Nucleus accumbens (tissue), 56 donors: ENCODE results near the gene NUPR2.
"Not testable (repeated sequence)": the region's sequence is repeated elsewhere in the genome, so short reads cannot be mapped to it uniquely, and the experiment has no call there.

Source experiments
- DNase-seq, 56 donors: peaks; one replicate each; lab custom pipeline; 2025; lab: John Stamatoyannopoulos, UW

The NUPR2 gene

GRCh38 chr7:56115852-56116538 lies at the start of gene NUPR2:
TSS of gene NUPR2 (minus strand) at chr7:56116417. CDS start at chr7:56116314, 103 bp downstream.
- DNase-seq, result peak in 7 of 56 donors; percentile 5 to 34 (median 12)

- DNase-seq, result no peak
These were observed 41.1 kb upstream of the NUPR2 start for GRCh38 chr7:56157238-56157790.

DNA sequence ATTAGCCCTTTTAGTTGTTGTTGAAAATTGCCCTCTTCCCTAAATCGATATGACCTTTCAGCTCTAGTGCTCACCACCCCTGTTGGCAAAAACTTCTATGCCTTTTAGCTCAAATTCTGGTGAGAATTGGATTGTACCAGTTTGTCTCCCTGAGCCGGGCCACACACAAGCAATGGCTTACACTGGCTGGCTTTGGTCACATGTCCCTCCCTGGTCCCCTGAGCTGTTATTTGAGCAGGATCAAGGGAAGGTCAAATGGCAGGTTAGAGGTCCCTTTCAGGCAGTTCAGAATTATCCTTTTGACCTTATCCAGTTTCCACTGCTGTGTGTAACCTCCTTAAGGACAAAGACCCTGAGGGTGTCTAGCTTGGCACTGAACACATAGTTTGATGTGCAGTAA lies 14.8 kb upstream of the NUPR2 start:
- DNase-seq, result not testable (repeated sequence)

- DNase-seq, result no peak
These were observed 11.2 kb upstream of the NUPR2 start for GRCh38 chr7:56127241-56127975.

DNA sequence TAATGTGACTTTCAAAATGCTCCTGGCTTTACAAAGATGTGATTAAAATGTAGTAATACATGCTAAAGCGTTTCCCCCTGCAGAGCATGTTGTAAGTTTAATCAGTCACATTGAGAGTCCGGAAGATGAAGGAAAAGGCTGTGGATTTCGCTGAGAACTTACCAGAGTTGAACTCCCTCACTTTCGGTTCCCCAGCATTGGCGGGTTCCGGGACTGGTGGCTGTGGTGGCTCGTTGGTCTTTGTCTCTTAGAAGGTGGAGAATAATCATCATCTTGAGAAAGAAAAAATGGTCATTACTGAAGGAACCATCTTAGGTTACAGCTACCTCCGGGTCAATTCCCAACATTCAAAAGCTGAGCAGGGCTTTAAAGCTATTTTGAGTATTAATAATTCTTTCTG lies 9.6 kb upstream of the NUPR2 start:
- DNase-seq, result no peak

GRCh38 chr7:56124981-56125380 lies 8.8 kb upstream of the NUPR2 start:
- DNase-seq, result no peak

- peak in 9 of 56 donors; percentile 4 to 46 (median 18) for DNase-seq
These were observed 5.2 kb upstream of the NUPR2 start for GRCh38 chr7:56121440-56121839.

DNA sequence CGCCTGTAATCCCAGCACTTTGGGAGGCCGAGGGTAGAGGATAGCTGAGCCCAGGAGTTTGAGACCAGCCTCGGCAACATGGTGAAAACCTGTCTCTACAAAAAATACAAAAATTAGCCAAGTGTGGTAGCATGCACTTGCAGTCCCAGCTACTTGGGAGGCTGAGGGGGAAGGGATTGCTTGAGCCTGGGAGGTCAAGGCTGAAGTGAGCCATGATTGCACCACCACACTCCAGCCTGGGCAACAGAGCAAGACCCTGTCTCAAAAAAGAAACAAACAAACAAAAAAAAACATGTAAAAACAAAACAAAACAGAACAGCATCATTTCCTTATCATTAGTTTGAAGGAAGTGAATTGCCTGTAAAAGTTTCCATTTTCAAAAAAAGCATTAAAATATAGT lies 4.0 kb downstream of the NUPR2 start:
- not testable (repeated sequence) for DNase-seq

GRCh38 chr7:56110611-56111010 lies 5.6 kb downstream of the NUPR2 start:
- no peak for DNase-seq

- DNase-seq, result no peak
These were observed 8.3 kb downstream of the NUPR2 start for GRCh38 chr7:56107954-56108258.

- peak; percentile 62 to 99 (median 95) for DNase-seq
These were observed 9.8 kb downstream of the NUPR2 start, which contains the start of gene CHCHD2 for GRCh38 chr7:56106108-56107073. TSS of gene CHCHD2 (minus strand) at chr7:56106476. CDS start at chr7:56106413, 63 bp downstream.

- DNase-seq, result no peak
These were observed 10.7 kb downstream of the NUPR2 start for GRCh38 chr7:56105508-56105907.

DNA sequence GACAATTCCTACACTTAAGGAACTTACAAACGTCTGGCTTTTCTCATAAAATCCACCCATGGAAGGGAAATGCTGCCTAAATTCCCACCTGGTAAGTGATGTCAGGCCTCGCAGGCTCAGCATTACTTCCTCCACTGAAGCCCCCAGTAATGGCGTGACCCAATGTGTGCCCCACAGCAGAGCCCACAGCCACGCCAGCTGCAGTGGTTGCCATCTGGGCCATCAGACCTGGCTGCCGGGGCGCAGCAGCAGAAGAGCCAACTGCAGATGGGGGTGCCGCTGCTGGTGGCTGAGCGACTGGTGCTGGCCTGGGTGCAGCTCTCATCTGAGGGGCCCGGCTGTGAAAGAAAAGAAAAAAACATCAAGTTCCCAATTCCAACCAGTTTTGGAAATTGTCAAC lies 12.1 kb downstream of the NUPR2 start:
- DNase-seq, result not testable (repeated sequence)

DNA sequence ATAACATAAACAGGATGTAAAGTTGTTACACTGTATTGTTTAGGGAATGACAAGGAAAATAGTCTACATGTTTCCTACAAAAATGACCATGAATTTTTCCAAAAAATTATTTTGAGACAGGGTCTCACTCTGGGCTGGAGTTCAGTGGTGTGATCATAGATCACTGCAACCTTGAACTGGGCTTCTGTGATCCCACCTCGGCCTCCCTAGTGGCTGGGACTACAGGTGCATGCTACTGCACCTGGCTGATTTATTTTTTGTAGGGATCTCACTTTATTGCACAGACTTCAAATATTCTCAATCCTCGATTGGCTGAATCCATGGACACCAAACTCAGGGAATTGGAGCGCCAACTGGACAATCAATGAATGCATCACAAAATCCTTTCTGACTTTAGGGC lies 16.6 kb downstream of the NUPR2 start:
- no peak for DNase-seq

- DNase-seq, result not testable (repeated sequence)
These were observed 17.8 kb downstream of the NUPR2 start for GRCh38 chr7:56098187-56099008.

GRCh38 chr7:56097700-56098099 lies 18.5 kb downstream of the NUPR2 start:
- DNase-seq, result no peak

GRCh38 chr7:56092789-56093531 lies 23.3 kb downstream of the NUPR2 start, which contains the start of gene PHKG1:
TSS of gene PHKG1 (minus strand) at chr7:56092952. CDS start at chr7:56088941, 4,011 bp downstream.
- peak in 54 of 56 donors; percentile 10 to 86 (median 67) for DNase-seq

DNA sequence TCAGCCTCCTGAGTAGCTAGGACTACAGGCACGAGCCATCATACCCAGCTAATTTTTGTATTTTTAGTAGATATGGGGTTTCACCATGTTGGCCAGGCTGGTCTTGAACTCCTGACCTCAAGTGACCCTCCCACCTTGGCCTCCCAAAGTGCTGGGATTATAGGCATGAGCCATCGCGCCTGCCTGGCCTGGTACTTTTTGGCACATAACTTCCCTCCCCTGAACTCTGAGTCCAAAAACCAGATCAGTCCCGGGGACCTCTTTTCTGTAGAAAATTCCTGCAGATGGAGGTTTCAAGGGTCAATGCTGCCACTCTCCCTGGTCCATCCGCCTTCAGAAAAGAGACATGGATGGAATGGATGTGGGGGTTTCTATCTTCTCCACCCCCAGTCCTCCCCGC lies 23.8 kb downstream of the NUPR2 start:
- not testable (repeated sequence) for DNase-seq

- DNase-seq, result peak in 51 of 56 donors; percentile 9 to 88 (median 54)
These were observed 24.6 kb downstream of the NUPR2 start for GRCh38 chr7:56091591-56091990.
